HG03442 (cell line): ENCODE data around the gene PTPRT.

Experiments used
- ATAC-seq: cut with Tn5 transposase; IDR thresholded peaks from one replicate; pipeline ENCODE4 v1.9.1; 2021; ENCODE audit warnings: mild to moderate bottlenecking, moderate library complexity; ENCODE audit not compliant: unreplicated experiment

PTPRT gene

DNA sequence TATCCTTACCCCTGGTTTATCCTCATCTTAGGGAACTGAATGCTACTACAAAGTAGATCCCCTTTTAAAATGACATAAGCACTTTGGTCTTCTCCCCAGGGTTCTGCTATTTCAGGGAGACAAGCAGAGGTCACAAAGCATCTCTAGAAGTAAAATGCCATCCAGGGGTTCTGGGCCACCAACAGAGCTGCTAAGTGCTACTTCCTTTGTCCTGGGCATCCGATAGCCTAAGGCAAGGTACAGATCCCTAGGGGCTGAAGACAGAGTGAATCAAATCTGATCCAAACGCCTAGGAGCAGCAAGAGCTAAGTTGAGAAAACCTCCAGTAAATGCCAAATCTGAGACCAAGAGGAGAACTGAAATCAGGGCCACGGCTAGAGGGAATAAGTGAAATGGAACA is 161.2 kb downstream of the PTPRT start:
- no peak for ATAC-seq

DNA sequence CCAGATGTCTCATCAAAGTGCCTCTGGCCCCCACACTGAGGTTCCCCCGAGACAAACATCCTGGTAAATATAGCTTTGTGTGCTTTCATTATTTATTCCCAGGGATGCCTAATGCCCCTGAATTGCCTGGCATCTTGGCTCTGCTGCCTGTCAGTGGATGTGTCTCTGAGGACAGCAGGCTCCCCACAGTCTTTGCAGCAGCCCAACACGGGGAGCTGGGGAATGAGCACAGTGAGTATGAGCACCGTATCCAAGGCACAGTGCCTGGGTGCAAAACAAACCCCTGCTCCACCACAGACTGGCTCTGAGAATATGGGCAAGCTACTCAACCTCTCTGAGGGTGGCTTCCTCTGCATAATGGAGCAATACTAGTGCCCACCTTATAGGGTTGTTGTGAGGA is 165.9 kb downstream of the PTPRT start:
- no peak for ATAC-seq

DNA sequence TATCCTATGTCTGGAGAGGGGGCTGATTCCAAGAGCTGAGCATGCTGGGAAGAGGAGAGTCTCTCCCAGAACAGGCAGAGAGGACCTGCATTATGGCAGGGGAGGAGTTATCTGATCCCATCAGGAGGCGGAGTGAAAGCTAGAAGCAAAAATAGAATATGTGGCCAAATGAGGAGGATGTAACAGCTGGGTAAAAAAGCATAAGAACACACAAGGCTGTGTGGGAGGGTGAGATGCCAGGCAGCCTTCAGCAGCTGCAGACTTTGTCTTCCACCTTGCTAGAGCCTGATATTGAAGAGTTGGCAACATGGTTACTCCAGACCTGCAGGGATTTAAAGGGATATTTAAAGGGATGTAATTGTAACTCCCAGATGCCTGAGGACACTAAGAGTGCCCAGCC is 167.1 kb downstream of the PTPRT start:
- ATAC-seq: no peak

DNA sequence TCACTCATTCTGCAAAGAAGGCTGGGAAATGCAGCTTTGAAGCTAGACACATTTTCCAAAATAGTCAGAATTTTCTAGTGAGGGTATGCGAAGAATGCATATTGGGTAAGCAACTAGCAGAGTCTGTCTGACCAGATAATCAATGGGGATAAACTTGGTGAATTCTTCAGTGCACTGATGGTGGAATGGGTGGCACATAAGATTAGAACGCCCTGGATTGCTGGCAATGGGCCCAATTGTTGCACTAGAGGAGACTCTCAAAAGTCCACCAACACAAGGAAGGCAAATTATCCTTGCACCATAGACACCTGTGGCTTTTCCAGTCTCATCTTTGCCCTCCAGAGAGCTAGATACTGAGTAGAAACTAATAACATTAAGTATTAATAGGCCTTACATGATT is 167.6 kb downstream of the PTPRT start:
- no peak for ATAC-seq

DNA sequence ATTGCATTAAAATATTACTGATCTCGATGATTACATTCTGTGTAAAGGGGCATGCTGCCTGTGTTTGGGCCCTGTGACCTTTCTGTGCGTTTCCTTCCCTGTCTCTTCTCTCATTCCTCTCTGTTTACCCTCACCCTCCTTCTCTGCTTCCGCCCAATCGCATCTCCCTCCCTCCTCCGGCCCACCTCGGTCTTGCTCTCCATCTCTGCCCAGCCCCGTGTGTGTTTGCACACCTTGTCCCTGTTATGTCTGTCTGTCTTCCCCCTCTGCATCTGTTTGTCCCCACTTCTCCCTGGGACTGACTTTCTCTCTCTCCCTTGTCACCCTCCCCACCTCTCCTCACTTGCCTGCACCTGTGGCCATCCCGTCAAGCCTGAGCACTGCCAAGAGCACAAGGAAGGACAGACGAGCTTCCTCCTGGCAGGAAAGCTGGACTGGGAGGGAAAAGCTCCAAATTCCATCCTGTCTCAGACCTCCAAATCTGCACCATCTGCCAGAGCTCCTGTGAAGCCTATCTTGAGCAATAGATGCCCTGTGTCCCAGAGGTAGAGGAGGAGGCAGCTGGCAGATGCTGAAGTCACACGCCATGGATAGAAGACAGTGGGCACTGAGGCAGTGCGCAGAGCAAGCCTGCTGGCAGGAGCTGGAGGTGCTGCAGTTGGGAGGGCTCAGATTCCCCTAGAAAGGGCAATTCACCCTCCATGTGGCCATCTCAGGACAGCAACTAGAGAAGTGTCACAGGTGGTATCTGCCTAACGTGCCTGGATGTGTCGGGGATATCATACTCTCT is 172.3 kb downstream of the PTPRT start:
- ATAC-seq: no peak

DNA sequence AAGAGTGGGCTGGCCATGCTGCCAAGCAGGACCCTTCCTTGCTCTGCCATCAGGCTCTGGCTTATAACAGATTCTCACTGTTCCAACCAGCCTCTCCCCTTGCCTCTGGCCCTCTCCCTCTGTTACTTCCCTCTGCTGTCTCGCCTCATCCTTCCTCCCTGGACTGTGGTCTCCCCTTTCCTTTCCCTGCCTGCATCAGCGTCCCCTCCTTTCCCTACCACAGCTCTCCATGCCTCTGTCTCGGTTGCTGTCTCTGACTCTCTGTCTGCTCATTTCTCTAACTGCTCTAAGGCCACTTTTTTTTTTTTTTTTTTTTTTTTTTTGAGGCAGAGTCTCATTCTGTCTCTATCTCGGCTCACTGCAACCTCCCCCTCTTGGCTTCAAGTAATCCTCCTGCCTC is 173.4 kb downstream of the PTPRT start:
- ATAC-seq: no peak

DNA sequence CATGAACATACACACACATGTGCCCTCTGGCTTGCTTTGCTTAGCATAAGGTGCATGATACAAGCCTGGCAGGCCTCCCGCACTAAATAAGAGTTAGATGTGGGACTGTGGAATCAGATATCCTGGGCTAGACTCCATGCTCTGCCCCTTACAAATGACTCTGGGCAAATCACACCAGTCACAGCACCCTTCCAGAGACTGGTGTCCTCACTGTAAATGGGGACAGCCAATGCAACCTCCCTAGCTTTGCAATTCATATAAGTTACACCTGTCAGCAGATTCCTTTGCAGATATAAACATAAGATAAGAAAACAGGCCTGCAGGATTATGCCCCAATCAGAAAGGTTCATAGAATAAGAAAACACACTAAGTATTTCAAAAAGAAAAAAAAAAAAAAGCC is 174.1 kb downstream of the PTPRT start:
- no peak for ATAC-seq

DNA sequence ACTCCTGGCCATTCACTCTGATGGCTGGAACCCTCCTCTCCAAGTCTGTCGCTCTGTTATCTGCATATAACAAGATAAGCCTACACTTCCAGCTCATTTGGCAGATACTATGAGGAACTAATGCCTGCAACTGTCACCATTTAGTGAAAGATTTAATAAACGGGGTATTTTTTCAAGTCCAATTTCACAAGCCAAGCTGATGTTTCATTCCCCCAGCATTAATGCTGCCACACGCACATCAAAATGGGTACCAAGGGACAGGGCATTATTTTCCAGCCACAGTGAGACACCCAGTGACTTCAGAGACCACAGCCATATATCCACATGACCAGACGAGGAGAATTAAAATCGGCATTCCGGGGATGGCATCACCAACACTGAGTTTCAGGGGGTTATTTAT is 175.5 kb downstream of the PTPRT start:
- ATAC-seq: no peak

DNA sequence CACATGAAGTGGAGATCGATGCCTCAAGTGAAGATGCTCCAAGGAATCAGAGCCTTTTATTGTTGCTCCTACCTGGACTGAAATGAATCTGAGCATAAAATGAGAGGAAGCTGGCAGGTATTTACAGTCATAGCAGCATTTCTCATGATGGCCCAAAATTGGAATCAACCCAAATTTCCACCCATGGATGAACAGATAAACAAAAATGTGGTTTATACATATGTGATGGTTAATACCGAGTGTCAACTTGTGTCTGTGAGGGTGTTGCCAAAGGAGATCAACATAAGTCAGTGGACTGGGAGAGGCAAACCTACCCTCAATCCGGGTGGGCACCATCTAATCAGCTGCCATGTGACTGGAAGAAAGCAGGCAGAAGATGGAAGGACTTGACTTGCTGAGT is 178.2 kb downstream of the PTPRT start:
- ATAC-seq: no peak

DNA sequence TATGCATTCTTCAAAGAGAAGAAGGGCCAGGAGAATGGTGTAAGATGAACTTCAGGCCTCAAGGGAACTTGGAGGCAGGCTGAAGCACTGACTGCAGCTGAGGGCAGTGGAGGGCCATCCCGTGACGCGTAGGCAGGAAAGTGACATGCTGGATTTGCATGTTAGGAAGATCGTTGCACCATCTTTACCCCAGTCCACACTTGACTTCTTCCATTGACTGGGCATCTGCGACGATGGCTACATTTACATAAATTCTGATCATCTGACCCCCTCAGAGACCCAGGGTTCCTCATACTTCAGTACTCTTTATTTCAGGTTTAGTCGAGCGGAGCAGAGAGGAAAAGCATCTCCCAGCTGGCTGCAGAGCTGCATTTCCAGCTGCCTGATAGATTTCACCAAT is 180.2 kb downstream of the PTPRT start:
- no peak for ATAC-seq

DNA sequence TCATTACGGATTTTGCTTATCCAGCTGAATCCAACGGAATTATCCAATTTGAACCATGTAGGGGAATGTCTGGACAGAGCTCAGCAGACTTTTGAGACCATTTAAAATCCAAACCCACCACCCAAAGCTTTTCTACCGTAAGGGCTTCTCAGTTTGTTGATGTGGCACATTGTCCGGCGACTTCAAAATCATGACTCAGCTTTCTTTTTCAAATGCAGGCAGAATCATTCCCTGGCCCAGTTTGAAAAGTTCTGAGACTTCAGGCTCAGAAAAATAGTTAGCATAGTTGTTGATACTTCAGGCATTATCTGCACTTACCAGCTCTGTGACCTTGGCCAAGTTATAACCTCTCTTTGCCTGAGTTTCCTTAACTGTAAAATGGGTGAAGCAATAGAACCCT is 182.2 kb downstream of the PTPRT start:
- no peak for ATAC-seq

DNA sequence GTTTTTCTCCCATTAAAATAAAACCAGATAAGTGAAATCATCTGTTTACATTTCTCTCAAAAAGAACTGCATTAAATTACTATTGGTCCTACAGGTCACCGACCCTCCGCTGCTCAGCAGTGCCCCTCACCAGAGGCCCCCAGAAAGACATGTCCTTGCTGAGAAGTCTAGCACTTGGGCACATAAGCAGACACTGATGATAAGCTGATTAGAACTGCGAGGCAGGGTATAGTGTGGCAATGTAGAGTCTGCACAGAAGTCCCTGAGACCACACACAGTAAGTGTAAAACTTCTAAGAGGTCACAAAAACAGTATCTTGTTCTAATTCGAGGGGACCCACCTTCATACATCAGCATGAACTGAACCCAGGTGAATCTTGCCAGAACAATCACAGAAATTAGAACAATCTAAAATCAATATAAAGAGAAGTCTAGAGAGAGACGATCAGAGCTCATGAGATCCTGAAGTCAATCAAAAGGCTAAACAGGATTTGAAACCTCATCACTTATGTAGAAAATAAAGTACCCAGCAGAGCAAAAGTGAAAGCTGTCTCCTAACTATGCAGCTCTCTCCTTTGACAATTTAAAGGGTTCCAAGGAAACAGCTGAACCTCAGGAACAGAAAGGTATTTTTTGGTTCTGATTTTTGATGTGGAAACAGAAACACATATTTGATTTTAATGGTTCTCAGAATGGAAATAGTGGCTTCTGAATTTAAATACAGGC is 182.9 kb downstream of the PTPRT start:
- ATAC-seq: no peak

DNA sequence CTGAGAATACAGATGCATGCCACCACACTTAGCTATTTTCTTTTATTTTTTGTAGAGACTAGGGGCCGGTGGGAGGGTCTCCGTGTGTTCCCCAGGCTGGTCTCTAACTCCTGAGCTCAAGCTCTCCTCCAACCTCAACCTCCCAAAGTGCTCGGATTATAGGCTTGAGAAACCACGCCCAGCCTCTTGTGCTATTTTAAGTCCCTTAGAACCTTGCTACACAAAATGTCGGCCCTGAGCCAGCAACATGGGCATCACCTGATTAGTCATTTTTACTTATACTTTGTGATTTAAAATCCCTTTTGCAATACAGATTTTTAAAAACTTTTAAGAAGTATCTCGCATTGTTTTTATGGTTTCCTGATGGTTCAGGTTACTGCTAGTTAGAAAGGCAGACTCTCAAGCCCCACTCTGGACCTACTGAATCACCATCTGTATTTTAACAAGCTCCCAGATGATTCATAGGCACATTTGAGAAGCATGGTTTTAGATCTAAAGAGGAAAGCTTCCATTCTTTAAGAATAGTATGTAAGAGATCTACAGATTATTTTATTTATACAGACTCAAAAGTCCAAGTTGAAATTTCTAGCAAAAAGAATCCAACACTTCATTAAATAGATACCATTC is 186.3 kb downstream of the PTPRT start:
- ATAC-seq: no peak

DNA sequence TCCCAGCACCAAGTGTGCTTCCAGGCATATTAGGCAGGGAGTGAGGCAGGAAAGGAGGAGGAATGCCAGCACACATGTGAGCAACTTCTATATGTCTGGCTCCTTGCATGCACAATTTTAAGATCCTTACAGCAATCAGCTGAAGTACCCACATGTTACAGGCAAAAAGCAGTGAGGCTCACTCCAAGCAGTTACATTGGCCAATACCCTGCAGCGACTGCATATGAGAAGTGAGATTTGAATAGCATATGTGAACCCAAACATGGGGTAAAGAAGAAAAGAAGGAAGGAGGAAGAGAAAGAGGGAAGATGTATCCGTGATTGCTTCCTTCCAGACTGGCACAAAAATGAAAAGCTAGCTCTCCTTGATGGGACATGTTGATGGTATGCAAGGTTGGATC is 193.6 kb downstream of the PTPRT start:
- no peak for ATAC-seq

DNA sequence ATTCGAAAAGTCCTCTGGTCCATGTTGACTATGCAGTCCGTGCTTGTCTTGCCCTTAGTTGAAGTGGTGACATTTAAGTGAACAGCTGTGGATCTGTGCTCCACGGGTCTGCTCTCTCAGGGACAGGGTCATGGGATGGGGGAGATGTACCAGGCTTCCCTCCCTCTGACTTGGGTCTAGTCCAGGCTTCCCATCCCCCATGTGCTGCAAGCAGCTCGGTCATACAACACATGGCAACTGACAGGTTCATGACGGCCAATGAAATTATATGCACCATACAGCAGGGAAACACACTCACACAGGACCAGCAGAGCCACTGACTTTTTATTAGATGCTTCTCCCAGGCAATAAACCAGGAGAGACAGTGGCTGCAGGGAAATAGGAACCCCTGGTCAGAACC is 201.4 kb downstream of the PTPRT start:
- no peak for ATAC-seq

DNA sequence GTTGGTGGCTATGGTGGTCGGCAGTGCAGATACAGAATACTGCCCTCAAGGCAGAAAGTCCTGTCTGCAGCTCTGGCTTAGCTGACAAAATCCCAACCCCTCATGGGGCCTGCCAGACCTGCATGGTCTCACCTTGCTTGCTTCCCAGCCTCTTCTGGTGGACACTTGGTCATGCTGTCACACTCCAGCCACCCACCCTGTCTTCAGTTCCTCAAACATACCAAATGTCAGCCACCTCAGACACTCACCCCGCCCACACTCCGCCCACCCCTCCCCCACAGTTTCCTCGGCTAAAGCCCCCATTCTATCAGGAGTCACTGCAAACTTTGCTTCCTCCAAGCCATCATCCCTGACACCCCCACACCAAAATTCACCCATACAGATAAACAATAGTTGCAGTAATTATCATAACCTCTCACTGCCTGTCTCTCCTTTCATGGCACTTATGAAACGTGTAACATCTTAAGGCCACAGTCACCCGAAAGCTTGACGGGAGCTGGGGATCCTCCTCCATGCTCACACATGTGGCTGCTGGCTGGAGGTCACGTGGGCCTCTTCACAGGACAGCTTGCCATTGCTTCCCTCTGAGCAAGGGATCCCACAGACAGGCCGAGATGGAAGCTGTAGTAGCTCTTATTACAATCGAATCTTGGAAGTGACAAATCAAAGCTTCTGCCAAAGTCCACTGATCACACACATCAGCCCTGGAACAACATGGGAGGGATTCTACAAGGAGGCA is 202.2 kb downstream of the PTPRT start:
- no peak for ATAC-seq

DNA sequence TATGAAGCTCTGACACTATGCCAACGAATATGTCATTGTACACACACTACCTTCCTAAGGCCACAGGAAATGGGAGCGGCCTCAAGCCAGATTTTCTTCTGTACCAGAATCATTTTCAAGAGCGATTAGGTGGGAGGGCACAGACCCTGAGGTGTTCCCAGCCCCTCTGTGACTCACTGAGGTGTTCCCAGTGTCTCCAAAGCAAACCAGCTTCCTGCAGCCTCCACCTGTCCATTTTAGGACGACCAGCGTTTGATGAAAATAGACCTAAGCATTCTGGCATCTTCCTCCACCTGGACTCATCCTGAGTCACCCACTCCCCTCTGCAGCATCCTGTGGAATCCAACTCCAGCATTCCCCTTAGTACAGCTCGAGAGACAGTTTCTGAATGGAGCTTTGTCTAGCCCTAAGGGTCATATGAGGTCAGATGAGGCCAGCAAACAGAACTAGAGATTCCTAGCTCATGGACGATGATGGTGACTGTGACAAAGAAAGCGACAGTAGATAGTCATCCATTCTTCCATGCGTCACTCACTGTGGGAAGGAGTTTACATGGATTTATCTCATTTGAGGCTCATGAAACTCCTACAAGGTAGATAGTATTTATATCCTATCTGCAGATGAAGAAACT is 203.4 kb downstream of the PTPRT start:
- no peak for ATAC-seq

DNA sequence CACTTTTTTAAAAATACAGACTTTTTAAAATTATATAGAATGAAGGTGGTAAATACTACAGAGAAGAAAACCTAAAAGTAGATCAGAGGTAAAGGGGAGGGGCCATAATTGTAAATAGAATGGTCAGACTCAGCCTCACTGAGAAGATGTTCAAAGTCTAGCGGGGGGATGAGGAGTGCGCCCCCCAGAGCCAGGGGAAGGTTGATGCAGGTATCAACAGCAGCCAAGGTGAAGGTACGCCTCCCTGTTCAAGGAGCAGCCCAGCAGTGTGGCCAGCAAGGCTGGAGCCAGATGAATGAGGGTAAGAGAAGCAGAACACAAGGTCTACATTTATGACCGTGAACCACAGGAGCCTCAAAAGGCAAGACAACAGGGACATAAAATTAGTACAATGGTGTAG is 204.1 kb downstream of the PTPRT start:
- ATAC-seq: no peak

DNA sequence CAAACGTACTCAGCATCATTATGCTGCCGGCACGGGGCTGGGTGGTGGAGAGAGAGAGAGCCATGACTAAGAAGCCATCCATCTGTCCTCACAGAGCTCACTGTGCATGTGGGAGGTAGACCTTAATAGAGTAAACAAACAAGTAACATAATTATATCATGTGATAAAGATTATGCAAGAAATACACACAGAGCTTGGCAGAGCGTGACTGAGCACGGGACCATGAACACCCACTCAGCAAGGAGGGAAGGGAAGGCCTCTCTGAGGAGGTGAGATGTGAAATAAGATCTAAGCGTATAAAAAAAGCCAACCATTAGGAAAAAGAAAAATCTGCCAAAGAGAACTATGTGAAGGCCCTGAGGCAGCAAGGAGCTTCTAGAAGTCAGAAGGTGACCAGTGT is 207.5 kb downstream of the PTPRT start:
- ATAC-seq: no peak

DNA sequence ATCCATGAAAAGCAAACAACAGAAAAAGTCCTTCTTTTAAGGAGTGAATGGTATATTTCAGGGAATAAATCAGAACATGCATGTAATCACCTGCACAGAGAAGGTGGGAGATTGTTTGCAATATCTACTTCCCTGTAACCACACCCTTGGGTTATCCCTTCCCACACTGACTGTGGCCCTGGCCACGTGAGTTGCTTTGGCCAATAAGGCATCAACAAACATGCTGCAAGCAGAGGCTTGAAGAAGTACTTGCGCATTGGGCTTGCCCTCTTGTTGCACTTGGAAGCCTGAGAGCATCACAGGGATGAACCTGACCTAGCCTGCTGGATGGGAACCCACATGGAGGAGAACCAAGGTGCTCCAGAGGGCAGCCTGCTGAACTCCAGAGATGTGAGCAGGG is 208.5 kb downstream of the PTPRT start:
- no peak for ATAC-seq

DNA sequence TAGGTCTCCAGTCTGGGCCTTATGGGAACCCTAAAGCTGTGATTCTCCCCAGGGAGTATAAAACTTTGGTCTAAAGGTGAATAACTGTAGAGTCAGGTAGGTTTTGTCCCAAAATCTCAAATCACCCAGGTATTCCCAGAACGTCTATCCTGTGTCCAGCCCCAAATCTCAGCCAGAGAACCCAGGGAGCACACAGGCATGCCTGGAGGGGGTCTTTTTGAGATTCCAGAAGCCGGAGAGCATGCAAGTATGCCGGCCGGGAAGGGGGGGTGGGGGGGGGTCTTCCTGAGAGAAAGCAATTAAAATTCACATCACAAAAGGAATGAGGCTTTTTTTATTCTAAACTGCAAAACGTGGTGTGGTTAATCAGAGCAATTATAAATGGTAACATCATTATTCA is 210.0 kb downstream of the PTPRT start:
- no peak for ATAC-seq
